BE2C (cell line): Measurements from ENCODE around the gene ECM1.
A peak's percentile ranks its signal among the peaks of the same experiment; 100 is the strongest.

Experiments
- DNase-seq: peaks from one replicate; pipeline ENCODE4 v3.0.0-alpha.2; 2020
- H3K27me3 ChIP-seq: fragments of 250-450 bp; sonication (Bioruptor Pico); 2 replicates; pipeline ENCODE4 v1.5.1; 2020; ENCODE audit warnings: mild to moderate bottlenecking
- H3K36me3 ChIP-seq: fragments of 250-450 bp; sonication (Bioruptor Pico); 2 replicates; pipeline ENCODE4 v1.5.1; 2020; ENCODE audit warnings: mild to moderate bottlenecking
- H3K4me1 ChIP-seq: fragments of 250-450 bp; sonication (Bioruptor Pico); 2 replicates; pipeline ENCODE4 v1.5.1; 2020
- H3K4me3 ChIP-seq: 2 replicates; pipeline ENCODE4 v1.5.1; 2011; ENCODE audit warnings: low read depth, low read length
- H3K9me3 ChIP-seq: fragments of 250-450 bp; sonication (Bioruptor Pico); 2 replicates; pipeline ENCODE4 v1.5.1; 2020
- CTCF ChIP-seq: IDR thresholded peaks from 2 replicates; pipeline ENCODE4 v1.5.1; 2012; ENCODE audit warnings: mild to moderate bottlenecking, low read depth, low read length

The ECM1 gene

DNA sequence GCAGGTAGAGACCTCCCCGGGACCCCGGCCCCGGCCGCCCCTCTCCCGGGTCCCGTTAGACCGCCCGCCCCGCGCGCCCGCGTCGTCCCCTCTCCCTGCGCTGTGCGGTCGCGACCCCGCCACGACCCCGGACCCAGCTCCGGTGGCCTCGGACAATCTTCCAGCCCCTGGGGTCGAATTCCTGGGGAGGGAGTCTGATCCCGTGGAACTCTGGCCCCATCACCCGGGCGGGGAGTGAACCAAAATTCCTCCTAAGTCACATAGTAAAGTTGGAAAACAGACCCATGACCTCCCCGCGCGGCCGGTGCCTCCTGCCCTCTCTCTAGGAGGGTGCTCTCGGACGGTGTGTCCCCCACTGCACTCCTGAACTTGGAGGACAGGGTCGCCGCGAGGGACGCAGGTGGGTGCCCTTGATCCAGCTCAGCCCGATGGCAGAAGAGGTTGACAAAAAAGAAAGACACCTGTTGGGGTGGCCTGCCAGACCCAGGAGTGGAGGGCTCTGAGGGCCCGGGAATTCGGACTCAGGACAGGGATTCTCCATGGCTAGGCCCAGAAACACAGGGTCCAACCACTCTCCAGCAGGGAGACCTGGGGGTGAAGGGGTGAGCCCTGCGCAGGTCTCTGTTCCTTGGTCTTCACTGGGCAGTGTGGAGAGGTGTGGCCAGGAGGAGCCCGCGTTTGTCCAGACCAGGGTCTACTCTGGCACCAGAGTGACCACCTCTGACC lies 41.8 kb downstream of the ECM1 start:
- peaks cover 8% of the 10 kb centered on the region for H3K4me1 ChIP-seq

DNA sequence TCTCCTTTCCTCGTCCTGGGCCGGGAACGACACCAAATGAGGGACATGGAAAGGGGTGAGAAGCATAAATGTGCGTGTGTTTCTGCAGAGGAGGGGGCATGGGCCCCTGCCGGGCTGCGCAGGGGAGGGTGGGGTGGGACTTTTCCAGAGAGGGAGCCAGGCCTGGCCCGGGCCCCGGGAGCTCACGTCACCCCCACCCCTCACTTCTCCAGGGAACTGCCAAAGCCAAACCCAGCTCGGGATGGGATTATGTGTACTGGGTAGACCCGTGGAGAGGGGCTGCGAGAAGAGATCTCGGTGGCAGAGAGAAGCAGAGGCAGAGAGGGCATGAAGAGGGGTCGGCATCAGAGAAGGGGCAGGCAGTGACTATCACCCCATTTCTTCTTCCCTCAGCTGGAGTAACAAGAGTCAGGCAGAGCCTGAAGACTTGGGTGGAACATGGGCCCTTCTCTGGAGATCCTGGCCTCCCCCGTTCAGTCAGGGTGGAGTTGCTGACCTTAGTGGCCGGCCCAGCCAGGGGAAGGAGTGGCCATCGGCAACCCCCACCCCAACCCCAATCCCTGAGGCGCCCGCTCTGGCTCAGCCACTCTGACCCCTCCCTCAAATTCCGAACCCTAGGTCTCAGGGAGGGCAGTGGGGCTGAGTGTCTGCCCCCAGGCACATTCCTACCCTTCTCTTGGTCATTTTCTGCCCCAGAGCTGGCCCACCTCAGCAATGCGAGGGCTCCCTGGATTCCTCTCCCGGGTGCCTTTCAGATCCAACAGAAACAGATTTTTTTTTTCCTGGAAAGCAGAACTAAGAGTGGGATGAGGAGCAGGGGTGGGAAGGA lies 42.5 kb downstream of the ECM1 start:
- no peak overlapping the region for H3K4me3 ChIP-seq
- TF ChIP-seq CTCF: no peak

More for the DNA sequence above, 41.8 kb downstream of the ECM1 start:
- Histone ChIP-seq H3K4me3 (peak overlapping the region; percentile 31), H3K9me3 (no peaks in the 10 kb centered on the region), H3K27me3 (no peaks in the 10 kb centered on the region), H3K36me3 (no peaks in the 10 kb centered on the region)
- 0 out of 2 replicates have a peak, but pooled peaks have one; percentile 4 for TF ChIP-seq CTCF
- DNase-seq: no peak

DNA sequence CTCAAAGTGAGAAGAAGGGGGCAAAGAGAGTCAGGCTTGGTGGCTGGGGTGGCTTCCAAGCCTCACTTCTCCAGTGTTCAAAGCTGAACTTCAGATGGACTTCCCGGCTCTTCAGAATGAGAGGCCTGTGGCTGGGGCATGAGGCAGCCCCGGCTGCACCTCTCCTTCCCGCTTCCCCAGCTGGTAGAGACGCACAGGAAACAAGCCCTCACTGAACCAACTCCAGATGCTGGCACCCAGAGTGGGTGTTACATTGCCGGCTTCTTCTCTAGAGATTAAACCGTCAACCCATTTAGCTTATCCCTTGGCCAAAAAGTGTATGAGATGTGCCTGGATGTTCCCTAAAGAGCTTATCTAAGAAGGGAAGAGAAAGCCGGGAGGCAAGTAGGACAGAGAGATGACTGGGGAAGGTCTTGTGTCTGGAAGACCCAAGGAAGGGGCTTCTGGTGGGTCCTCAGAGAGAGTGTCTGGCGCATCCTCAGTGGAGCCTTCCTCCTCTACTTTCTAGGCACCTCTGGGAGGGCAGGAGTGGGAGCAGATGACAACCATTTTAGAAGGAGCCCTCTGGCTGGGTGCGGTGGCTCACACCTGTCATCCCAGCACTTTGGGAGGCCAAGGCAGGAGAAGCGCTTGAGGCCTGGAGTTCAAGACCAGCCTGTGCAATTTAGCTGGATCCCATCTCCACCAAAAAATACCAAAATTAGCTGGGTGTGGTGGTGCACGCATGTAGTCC lies 43.3 kb downstream of the ECM1 start:
- DNase-seq: no peak

More for the DNA sequence above, 42.5 kb downstream of the ECM1 start:
- DNase-seq: no peak
- Histone ChIP-seq H3K27me3 (no peaks in the 10 kb centered on the region), H3K9me3 (no peaks in the 10 kb centered on the region), H3K4me1 (peaks cover 8% of the 10 kb centered on the region), H3K36me3 (no peaks in the 10 kb centered on the region)

GRCh38 chr1:150551784-150552127 lies 43.8 kb downstream of the ECM1 start:
- H3K4me1 ChIP-seq: peaks cover 8% of the 10 kb centered on the region
- H3K36me3 ChIP-seq: no peaks in the 10 kb centered on the region
- no peaks in the 10 kb centered on the region for H3K9me3 ChIP-seq
- TF ChIP-seq CTCF: no peak
- H3K4me3 ChIP-seq: no peak overlapping the region
- H3K27me3 ChIP-seq: no peaks in the 10 kb centered on the region
- no peak for DNase-seq

More for the DNA sequence above, 43.3 kb downstream of the ECM1 start:
- no peak for TF ChIP-seq CTCF
- H3K27me3 ChIP-seq: no peaks in the 10 kb centered on the region
- H3K4me1 ChIP-seq: peaks cover 8% of the 10 kb centered on the region
- no peaks in the 10 kb centered on the region for H3K36me3 ChIP-seq
- no peaks in the 10 kb centered on the region for H3K9me3 ChIP-seq
- no peak overlapping the region for H3K4me3 ChIP-seq

DNA sequence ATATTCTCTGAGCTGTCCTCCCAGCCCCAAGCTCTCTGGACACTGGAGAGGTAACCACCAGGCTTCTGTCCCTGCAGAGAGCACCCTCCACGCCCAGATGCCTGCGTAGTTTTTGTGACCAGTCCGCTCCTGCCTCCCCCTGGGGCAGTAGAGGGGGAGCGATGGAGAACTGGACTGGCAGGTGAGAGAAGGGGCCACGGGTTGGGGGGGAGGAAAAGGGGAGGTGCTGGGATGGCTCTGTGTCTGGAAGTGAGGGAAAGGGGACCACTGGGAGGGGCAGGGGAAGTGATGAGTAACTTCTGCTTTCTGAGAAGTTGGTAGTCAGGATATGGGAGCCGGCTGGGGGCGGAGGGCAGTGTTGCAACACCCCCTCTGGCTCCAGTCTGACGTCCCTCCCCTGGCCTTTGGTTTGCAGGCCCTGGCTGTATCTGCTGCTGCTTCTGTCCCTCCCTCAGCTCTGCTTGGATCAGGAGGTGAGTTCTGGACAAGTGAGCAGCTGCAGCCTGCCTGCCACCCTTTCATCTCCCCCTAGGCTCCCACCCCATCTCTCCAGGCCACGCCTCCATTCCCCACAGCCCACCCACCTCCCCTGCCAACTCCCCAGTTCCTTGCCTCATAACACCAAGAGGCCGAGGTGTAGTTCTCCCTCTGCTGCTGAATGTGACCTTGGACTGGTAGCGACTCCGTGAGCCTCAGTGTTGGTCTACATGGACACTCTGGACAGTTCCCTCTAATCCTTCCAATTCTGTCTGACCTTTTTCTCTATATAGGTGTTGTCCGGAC lies 44.4 kb downstream of the ECM1 start:
- peak; percentile 61 for DNase-seq
- TF ChIP-seq CTCF: no peak

More for the DNA sequence above, 44.4 kb downstream of the ECM1 start:
- H3K4me3 ChIP-seq: no peak overlapping the region
- H3K9me3 ChIP-seq: no peaks in the 10 kb centered on the region
- H3K4me1 ChIP-seq: peaks cover 8% of the 10 kb centered on the region
- H3K36me3 ChIP-seq: no peaks in the 10 kb centered on the region
- no peaks in the 10 kb centered on the region for H3K27me3 ChIP-seq
